ENCODE results near the gene PSMD14. TPM values are rescaled to one million over a fixed set of nuclear protein-coding genes. Genes with fewer than 3 reads are reported as not detected.

PSMD14 gene
- total RNA-seq, 1 donor from 2014 or later: 46.9 TPM

- Mint-ChIP-seq H3K4me1 (no peaks in the 10 kb centered on the region), H3K27me3 (ENCODE audit: low read depth) (no peaks in the 10 kb centered on the region), H3K9me3 (no peaks in the 10 kb centered on the region), H3K27ac (no peak overlapping the region), H3K36me3 (peaks cover 4% of the 10 kb centered on the region), H3K4me3 (no peak overlapping the region)
- DNase-seq (ENCODE audit: low spot score in 2 of 2, unreplicated experiment in 2 of 2): no peak
- TF ChIP-seq CTCF (IDR thresholded peaks at IDR 0.05; ENCODE audit: unreplicated experiment): no peak
These were observed 76.6 kb downstream of the PSMD14 start for GRCh38 chr2:161384864-161385263.

GRCh38 chr2:161386228-161386824 is 78.1 kb downstream of the PSMD14 start:
- H3K36me3 Mint-ChIP-seq: peaks cover 9% of the 10 kb centered on the region
- H3K9me3 Mint-ChIP-seq: no peaks in the 10 kb centered on the region
- no peaks in the 10 kb centered on the region for H3K27me3 Mint-ChIP-seq (ENCODE audit: low read depth)
- peaks cover 6% of the 10 kb centered on the region for H3K4me1 Mint-ChIP-seq
- DNase-seq (ENCODE audit: low spot score in 2 of 2, unreplicated experiment in 2 of 2): no peak
- no peak overlapping the region for H3K27ac Mint-ChIP-seq
- no peak for TF ChIP-seq CTCF (IDR thresholded peaks at IDR 0.05; ENCODE audit: unreplicated experiment)
- H3K4me3 Mint-ChIP-seq: no peak overlapping the region

- H3K27me3 Mint-ChIP-seq (ENCODE audit: low read depth): no peaks in the 10 kb centered on the region
These were observed 80.0 kb downstream of the PSMD14 start for GRCh38 chr2:161388146-161388779.

GRCh38 chr2:161391737-161392506 is 83.7 kb downstream of the PSMD14 start:
- no peak for TF ChIP-seq CTCF (IDR thresholded peaks at IDR 0.05; ENCODE audit: unreplicated experiment)
- Mint-ChIP-seq H3K27me3 (ENCODE audit: low read depth) (no peaks in the 10 kb centered on the region), H3K4me3 (no peak overlapping the region), H3K36me3 (peaks cover 32% of the 10 kb centered on the region), H3K27ac (no peak overlapping the region), H3K4me1 (peaks cover 15% of the 10 kb centered on the region), H3K9me3 (no peaks in the 10 kb centered on the region)
- no peak for DNase-seq (ENCODE audit: low spot score in 2 of 2, unreplicated experiment in 2 of 2)

More at GRCh38 chr2:161388146-161388779, 80.0 kb downstream of the PSMD14 start:
- no peak overlapping the region for H3K27ac Mint-ChIP-seq
- peaks cover 13% of the 10 kb centered on the region for H3K36me3 Mint-ChIP-seq
- no peaks in the 10 kb centered on the region for H3K9me3 Mint-ChIP-seq
- no peak overlapping the region for H3K4me3 Mint-ChIP-seq
- peaks cover 15% of the 10 kb centered on the region for H3K4me1 Mint-ChIP-seq
- no peak for DNase-seq (ENCODE audit: low spot score in 2 of 2, unreplicated experiment in 2 of 2)
- no peak for TF ChIP-seq CTCF (IDR thresholded peaks at IDR 0.05; ENCODE audit: unreplicated experiment)

GRCh38 chr2:161400076-161400475 is 91.9 kb downstream of the PSMD14 start:
- H3K9me3 Mint-ChIP-seq: peaks cover 16% of the 10 kb centered on the region
- H3K4me3 Mint-ChIP-seq: no peak overlapping the region
- H3K27ac Mint-ChIP-seq: no peak overlapping the region
- DNase-seq (ENCODE audit: low spot score in 2 of 2, unreplicated experiment in 2 of 2): no peak
- no peaks in the 10 kb centered on the region for H3K4me1 Mint-ChIP-seq
- no peak for TF ChIP-seq CTCF (IDR thresholded peaks at IDR 0.05; ENCODE audit: unreplicated experiment)
- peaks cover 38% of the 10 kb centered on the region for H3K36me3 Mint-ChIP-seq
- H3K27me3 Mint-ChIP-seq (ENCODE audit: low read depth): no peaks in the 10 kb centered on the region
